HepG2 (cell line): ENCODE measurements around the gene ARFGAP2. TPM values are rescaled to one million over a fixed set of nuclear protein-coding genes. Genes with fewer than 3 reads are reported as not detected.
A peak's percentile ranks its signal among the peaks of the same experiment; 100 is the strongest.

Source experiments
- CSRNP2 ChIP-seq: sonication (generic); formaldehyde crosslinking; conservative IDR thresholded peaks from 2 replicates; pipeline ENCODE4 v1.8.0; 2022; ENCODE audit warnings: low read depth, missing genetic modification reagents
- HNRNPL ChIP-seq: fragments of 200-400 bp; formaldehyde crosslinking; IDR thresholded peaks from 2 replicates; pipeline ENCODE4 v1.6.1; 2017; ENCODE audit warnings: mild to moderate bottlenecking, low read depth, low read length
- HNRNPLL ChIP-seq: fragments of 200-400 bp; formaldehyde crosslinking; IDR thresholded peaks from 2 replicates; pipeline ENCODE4 v1.6.1; 2017; ENCODE audit warnings: mild to moderate bottlenecking, low read depth, low read length; ENCODE audit not compliant: poor library complexity, severe bottlenecking
- KLF11 ChIP-seq: IDR thresholded peaks from 2 replicates; pipeline ENCODE4 v1.6.1; 2016; ENCODE audit warnings: missing compliant biosample characterization
- NONO ChIP-seq, 2 experiments: fragments of 450-650 bp in 1 of 2; sonication (generic) in 1 of 2; formaldehyde crosslinking in 1 of 2; IDR thresholded peaks in 1 of 2; conservative IDR thresholded peaks in 1 of 2; 2 replicates each; pipeline versions ENCODE4 v1.6.1 to v1.8.0; 2017 to 2022; ENCODE audit warnings: mild to moderate bottlenecking in 1 of 2, missing genetic modification reagents in 1 of 2, moderate library complexity in 1 of 2
- RCOR2 ChIP-seq: IDR thresholded peaks from 2 replicates; pipeline ENCODE4 v1.6.1; 2016; ENCODE audit warnings: missing biosample characterization, missing genetic modification reagents
- ZBTB20 ChIP-seq: sonication (generic); formaldehyde crosslinking; IDR thresholded peaks from 2 replicates; pipeline ENCODE4 v1.8.1; 2023; ENCODE audit warnings: missing genetic modification reagents, low read depth, mild to moderate bottlenecking, borderline replicate concordance
- ZFP82 ChIP-seq: sonication (generic); formaldehyde crosslinking; IDR thresholded peaks from 2 replicates; pipeline ENCODE4 v1.5.1; 2020; ENCODE audit warnings: mild to moderate bottlenecking, missing genetic modification reagents, borderline replicate concordance
- ZFP90 ChIP-seq: sonication (generic); formaldehyde crosslinking; IDR thresholded peaks from 2 replicates; pipeline ENCODE4 v1.8.0; 2022; ENCODE audit warnings: missing genetic modification reagents, mild to moderate bottlenecking, inconsistent platforms, borderline replicate concordance
- ZFYVE20 ChIP-seq: sonication (generic); formaldehyde crosslinking; IDR thresholded peaks from 2 replicates; pipeline ENCODE4 v1.8.0; 2023; ENCODE audit warnings: low read depth, mild to moderate bottlenecking, moderate library complexity, missing genetic modification reagents, borderline replicate concordance
- ZHX1 ChIP-seq: sonication (generic); formaldehyde crosslinking; IDR thresholded peaks from 2 replicates; pipeline ENCODE4 v1.8.1; 2022; ENCODE audit warnings: low read depth, mild to moderate bottlenecking, missing genetic modification reagents
- ZNF234 ChIP-seq: sonication (generic); formaldehyde crosslinking; conservative IDR thresholded peaks from 2 replicates; pipeline ENCODE4 v1.5.1; 2020; ENCODE audit warnings: mild to moderate bottlenecking, missing genetic modification reagents
- ZNF235 ChIP-seq: sonication (generic); formaldehyde crosslinking; IDR thresholded peaks from 2 replicates; pipeline ENCODE4 v1.8.1; 2023; ENCODE audit warnings: mild to moderate bottlenecking, missing genetic modification reagents, borderline replicate concordance
- ZNF335 ChIP-seq: sonication (generic); formaldehyde crosslinking; IDR thresholded peaks from 2 replicates; pipeline ENCODE4 v1.4.0; 2020; ENCODE audit warnings: missing genetic modification reagents
- ZNF687 ChIP-seq: sonication (generic); formaldehyde crosslinking; IDR thresholded peaks from 2 replicates; pipeline ENCODE4 v1.5.1; 2020; ENCODE audit warnings: mild to moderate bottlenecking, missing genetic modification reagents, moderate library complexity
- ZNF780A ChIP-seq: sonication (generic); formaldehyde crosslinking; IDR thresholded peaks from 2 replicates; pipeline ENCODE4 v1.8.0; 2022; ENCODE audit warnings: mild to moderate bottlenecking, missing genetic modification reagents, moderate library complexity
- ZNF790 ChIP-seq: sonication (generic); formaldehyde crosslinking; IDR thresholded peaks from 2 replicates; pipeline ENCODE4 v1.8.0; 2022; ENCODE audit warnings: missing genetic modification reagents, mild to moderate bottlenecking, borderline replicate concordance
- ZUFSP ChIP-seq: sonication (generic); formaldehyde crosslinking; IDR thresholded peaks from 2 replicates; pipeline ENCODE4 v1.9.0; 2021; ENCODE audit warnings: missing genetic modification reagents, mild to moderate bottlenecking, borderline replicate concordance
- polyA plus RNA-seq, 8 experiments: library from polyadenylated mRNA; depleted of rRNA in 3 of 8; stranded (reverse) in 7 of 8; unstranded in 1 of 8; fragments of >200 nt; fragmentation: Illumina TruSeq in 4 of 8; extraction: Trizol in 4 of 8; gene quantifications; 2 replicates each; pipeline versions ENCODE4 v1.2.1 to v1.2.3, GENCODE V29; 2011 to 2016; ENCODE audit warnings: low read depth in 4 of 8, missing spikeins in 1 of 8, mixed read lengths in 1 of 8; ENCODE audit not compliant: insufficient read depth in 1 of 8
- total RNA-seq, 5 experiments: library from RNA; depleted of rRNA; stranded (reverse); fragments of >200 nt; fragmentation: Illumina TruSeq; extraction: Trizol; gene quantifications; 2 replicates each; pipeline ENCODE4 v1.2.3, GENCODE V29; 2016; ENCODE audit warnings: low read depth in 1 of 5

Gene ARFGAP2
- total and polyA plus RNA-seq, 2 of the 13 experiments (the other 11 are each of a cell fraction or from before 2014, with no cell fraction given) = 32.3 to 75.3 TPM

- TF ChIP-seq ZUFSP (CRISPR knock-in tag) (no peak), NONO (IDR thresholded peaks at IDR 0.05) (no peak), NONO (CRISPR knock-in tag; conservative IDR thresholded peaks at IDR 0.05) (no peak), RCOR2 (CRISPR knock-in tag) (no peak), ZHX1 (no peak), ZNF335 (CRISPR knock-in tag) (no peak), HNRNPL (0 out of 2 replicates have a peak, but pooled peaks have one; percentile 2), ZNF780A (CRISPR knock-in tag) (no peak), HNRNPLL (peak; percentile 63), ZBTB20 (CRISPR knock-in tag) (peak; percentile 34; the same call in 1 of the 2 replicates), ZNF790 (0 out of 2 replicates have a peak, but pooled peaks have one; percentile 28), ZFP82 (CRISPR knock-in tag) (peak; percentile 14; the same call in 1 of the 2 replicates), ZNF235 (CRISPR knock-in tag) (no peak), ZNF234 (CRISPR knock-in tag) (peak; percentile 87; the same call in 1 of the 2 replicates), KLF11 (CRISPR knock-in tag) (no peak), ZNF687 (CRISPR knock-in tag) (peak; percentile 0; the same call in 1 of the 2 replicates), ZFP90 (CRISPR knock-in tag) (peak; percentile 86; the same call in 1 of the 2 replicates), CSRNP2 (CRISPR knock-in tag) (no peak), ZFYVE20 (CRISPR knock-in tag) (no peak)
Measured at GRCh38 chr11:47186076-47186699, 9.5 kb upstream of the ARFGAP2 start, which contains the start of gene PACSIN3 (continued).
